ENCODE measurements around the gene MED26.

DNA sequence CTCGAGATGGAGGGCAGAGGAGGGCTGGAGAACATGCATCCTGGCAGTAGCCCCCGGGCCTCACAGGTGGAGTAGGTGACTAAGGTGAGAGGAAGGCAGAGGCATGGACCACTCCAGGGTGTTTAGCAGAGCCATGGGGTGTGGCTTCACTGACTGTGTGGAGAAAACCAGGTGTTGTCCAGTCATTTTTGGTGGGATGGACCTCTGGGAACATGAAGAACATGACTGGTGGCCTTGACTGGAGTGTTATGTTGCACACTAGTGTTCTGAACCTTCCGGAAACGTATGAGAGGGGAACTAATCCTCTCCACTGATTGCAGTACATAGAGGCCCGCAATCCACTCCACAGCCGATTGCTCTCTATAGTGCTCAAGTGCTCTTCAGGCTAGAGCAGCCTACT is 16.9 kb downstream of the MED26 start:
- no peak for TF ChIP-seq EZH2 (IDR thresholded peaks at IDR 0.05)
- TF ChIP-seq POLR2AphosphoS5 (IDR thresholded peaks at IDR 0.05; ENCODE audit: borderline replicate concordance, low read depth, low read length) = no peak
- TF ChIP-seq FOXP2 (optimal IDR thresholded peaks at IDR 0.05; ENCODE audit: control extremely low read depth, extremely low read length, insufficient read depth) = no peak

Data from SK-N-MC (cell line).